ENCODE results near the gene CAMTA1. TPM values are rescaled to one million over a fixed set of nuclear protein-coding genes. Genes with fewer than 3 reads are reported as not detected.

Gene CAMTA1
- total and polyA plus RNA-seq, 9 of the 15 experiments (the other 6 are each of a cell fraction or from before 2014, with no cell fraction given), result 43.9 to 161 (median 65.9) TPM

DNA sequence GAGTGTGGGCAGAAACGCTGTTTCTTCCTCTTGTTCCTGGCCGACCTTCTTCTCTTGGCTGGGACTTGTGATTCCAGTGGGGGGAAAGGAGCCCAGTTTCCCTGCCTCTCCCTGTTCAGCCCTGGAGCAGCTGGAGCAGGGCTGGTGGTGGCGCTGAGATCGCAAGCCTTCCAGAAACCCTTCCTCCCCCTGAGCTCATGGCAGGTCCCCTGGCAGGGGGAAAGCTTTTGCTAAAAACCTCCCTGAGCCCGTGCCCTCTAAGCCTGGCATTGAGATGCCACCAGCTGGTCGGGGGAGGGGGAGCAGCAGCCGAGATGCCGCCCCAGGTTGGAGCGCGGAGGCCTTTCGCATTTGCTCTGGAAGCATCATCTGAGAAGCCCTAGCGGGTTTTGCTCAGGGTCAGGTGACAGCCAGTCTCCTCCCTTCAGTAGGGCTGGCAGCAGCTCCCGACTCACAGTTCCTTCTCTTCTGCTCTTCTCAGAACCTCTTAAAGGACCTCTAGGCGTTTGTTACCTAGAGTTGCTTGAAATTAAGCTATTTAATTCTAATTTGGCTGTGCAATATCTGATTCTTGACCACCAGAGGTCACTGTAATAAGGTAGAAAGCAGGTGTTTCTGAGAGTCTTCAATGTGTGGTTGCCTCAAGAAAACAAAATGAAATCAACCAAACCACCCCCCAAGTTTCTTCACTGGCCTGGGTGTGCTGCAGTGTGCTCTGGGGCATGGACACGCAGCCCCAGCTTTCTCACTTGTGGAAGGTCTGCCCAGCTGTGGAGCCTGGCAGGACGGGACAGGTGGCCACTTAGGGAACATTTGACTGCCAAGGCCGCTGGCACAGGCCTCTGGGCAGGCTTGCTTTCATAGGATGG, 257.3 kb downstream of the CAMTA1 start (continued):
- peak; percentile 58; the same call in 1 of the 2 replicates for TF ChIP-seq REST (IDR thresholded peaks at IDR 0.05; ENCODE audit: borderline replicate concordance)
- TF ChIP-seq REST (CRISPR knock-in tag; IDR thresholded peaks at IDR 0.05; ENCODE audit: low read depth), result no peak
